GM12872 (cell line): ENCODE data around the gene SLC25A12.

Source experiments
- TF ChIP-seq, protein P1 (sequence below): IDR thresholded peaks from 3 replicates; pipeline ENCODE4 v1.5.1; 2011; ENCODE audit warnings: low read depth, mild to moderate bottlenecking, low read length, moderate library complexity; ENCODE audit not compliant: insufficient read depth

SLC25A12 gene

GRCh38 chr2:171862501-171862900 lies 31.5 kb downstream of the SLC25A12 start:
- TF ChIP-seq, protein P1, sequence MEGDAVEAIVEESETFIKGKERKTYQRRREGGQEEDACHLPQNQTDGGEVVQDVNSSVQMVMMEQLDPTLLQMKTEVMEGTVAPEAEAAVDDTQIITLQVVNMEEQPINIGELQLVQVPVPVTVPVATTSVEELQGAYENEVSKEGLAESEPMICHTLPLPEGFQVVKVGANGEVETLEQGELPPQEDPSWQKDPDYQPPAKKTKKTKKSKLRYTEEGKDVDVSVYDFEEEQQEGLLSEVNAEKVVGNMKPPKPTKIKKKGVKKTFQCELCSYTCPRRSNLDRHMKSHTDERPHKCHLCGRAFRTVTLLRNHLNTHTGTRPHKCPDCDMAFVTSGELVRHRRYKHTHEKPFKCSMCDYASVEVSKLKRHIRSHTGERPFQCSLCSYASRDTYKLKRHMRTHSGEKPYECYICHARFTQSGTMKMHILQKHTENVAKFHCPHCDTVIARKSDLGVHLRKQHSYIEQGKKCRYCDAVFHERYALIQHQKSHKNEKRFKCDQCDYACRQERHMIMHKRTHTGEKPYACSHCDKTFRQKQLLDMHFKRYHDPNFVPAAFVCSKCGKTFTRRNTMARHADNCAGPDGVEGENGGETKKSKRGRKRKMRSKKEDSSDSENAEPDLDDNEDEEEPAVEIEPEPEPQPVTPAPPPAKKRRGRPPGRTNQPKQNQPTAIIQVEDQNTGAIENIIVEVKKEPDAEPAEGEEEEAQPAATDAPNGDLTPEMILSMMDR: no peak

DNA sequence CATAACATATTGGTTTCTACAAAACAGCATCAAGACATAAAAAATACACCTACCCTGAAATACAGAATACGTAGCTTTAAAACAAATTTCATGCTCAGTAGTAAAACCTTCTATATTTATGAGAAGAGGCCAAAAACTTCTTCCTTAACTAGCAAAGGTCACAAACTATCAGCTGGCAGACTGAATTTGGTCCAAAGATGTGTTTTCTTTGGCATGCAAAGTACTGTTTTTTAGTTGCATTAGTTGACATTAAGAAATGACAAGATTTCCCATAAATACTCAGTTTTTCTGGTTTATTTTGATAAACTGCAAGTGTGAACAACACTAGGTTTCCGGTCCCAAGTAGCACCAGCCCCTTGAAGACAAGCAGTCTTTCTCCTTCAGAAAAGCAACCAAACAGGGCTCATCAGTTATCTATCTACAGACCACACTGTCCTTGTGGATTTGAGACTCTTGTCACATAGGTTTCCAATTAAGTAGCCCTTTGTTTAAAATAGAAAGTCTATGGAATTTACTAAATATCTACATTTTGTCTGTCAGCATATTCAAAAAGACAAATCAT lies 35.6 kb downstream of the SLC25A12 start:
- TF ChIP-seq, protein P1: no peak

DNA sequence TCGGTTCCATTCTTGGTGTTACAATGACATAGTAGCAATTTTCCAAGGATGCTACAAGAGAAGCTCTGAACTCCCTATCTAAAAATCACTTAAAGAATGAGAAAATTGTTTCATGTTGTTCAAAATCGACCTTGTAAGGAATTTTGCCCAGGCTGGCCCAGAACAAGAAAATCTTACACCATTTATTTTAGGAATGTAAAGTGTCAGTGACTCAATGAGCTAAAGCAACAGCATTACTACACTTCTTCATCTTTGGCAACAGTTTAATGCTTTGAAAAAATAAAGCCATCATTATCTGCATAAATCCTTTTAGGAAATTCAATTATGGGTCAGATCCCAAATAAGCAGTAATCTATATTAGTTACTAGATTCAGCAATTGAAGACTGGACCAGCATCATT lies 38.6 kb downstream of the SLC25A12 start:
- TF ChIP-seq, protein P1: no peak

- TF ChIP-seq, protein P1: no peak
Measured at GRCh38 chr2:171852366-171852888, 41.6 kb downstream of the SLC25A12 start.

DNA sequence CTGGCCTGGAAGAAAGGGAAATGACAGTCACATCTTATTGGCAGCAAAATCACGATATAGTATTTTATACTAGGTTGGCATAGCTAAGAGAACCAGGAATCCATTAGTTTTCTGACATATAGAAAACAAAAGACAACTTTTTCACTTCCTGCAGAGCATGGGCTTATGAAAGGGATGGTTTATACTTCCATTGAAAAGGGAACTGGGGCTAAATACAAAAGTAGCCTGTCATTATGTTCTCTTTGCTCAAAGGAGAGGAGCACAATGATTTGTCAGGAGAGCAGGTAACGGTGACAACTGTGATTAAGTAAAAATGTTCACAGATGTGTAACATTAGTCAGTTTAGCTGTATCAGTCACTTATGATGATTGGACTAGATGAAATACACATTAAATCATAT lies 46.4 kb downstream of the SLC25A12 start:
- TF ChIP-seq, protein P1: no peak

- TF ChIP-seq, protein P1: no peak
Measured at GRCh38 chr2:171846894-171847293, 47.1 kb downstream of the SLC25A12 start.

DNA sequence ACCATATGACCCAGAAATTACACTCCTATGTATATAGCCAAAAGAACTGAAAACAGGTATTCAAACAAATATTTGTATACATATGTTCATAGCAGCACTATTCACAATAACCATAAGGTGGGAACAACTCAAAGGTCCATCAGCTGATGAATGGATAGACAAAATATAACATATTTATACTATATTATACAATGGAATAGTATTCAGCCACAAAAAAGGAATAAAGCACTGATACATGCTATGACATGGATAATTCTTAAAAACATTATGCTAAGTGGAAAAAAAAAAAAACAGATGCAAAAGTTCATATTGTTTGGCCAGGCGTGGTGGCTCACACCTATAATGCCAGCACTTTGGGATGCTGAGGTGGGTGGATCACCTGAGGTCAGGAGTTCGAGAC lies 52.0 kb downstream of the SLC25A12 start:
- TF ChIP-seq, protein P1: no peak
